Endothelial cell of umbilical vein (primary cell): Measurements from ENCODE around the gene PEX7. TPM values are rescaled to one million over a fixed set of nuclear protein-coding genes. Genes with fewer than 3 reads are reported as not detected.

Experiments
- BruUV-seq: library from RNA; stranded (reverse); fragments of 400-500 nt; replicated peaks from 2 replicates; lab custom pipeline; 2021; lab: Mats Ljungman, UMichigan
- CTCF ChIA-PET: fragments of 300-600, 350-600 bp; sonication (Branson Sonifier 250); formaldehyde crosslinking; loops from one replicate; lab custom pipeline; 2021; ENCODE audit warnings: antibody characterized with exemption, inconsistent platforms; lab: Charles Lee
- POLR2A ChIA-PET: fragments of 300-600, 350-600 bp; sonication (Branson Sonifier 250); formaldehyde crosslinking; loops from one replicate; lab custom pipeline; 2021; ENCODE audit warnings: antibody characterized with exemption, inconsistent platforms; lab: Charles Lee
- DNase-seq: peaks from one replicate; pipeline ENCODE4 v3.0.0-alpha.2; 2011; ENCODE audit warnings: low read depth, low spot score
- FAIRE-seq: peaks from 2 replicates; lab custom pipeline; 2011; peaks lifted over from hg19 to GRCh38; lab: Jason Lieb, UNC
- H2AFZ ChIP-seq: 2 replicates; pipeline ENCODE4 v1.6.0; 2012; ENCODE audit warnings: low read depth, low read length, control low read depth, inconsistent platforms
- H3K27ac ChIP-seq: 2 replicates; pipeline ENCODE4 v1.5.1; 2011; ENCODE audit warnings: low read depth, mild to moderate bottlenecking, control low read depth, low read length, moderate library complexity; ENCODE audit not compliant: insufficient read depth
- H3K27me3 ChIP-seq, 2 experiments: 2 replicates each; pipeline versions ENCODE4 v1.6.0 to v1.6.1; 2011; ENCODE audit warnings: low read length in 2 of 2, mixed read lengths in 1 of 2; ENCODE audit not compliant: control insufficient read depth in 2 of 2, insufficient read depth in 2 of 2
- H3K36me3 ChIP-seq, 2 experiments: 2 replicates in 1 of 2; 3 replicates in 1 of 2; pipeline ENCODE4 v1.5.1; 2011; ENCODE audit warnings: low read length in 2 of 2, mild to moderate bottlenecking in 1 of 2, moderate library complexity in 1 of 2; ENCODE audit not compliant: control insufficient read depth in 2 of 2, insufficient read depth in 2 of 2; ENCODE audit errors: extremely low read depth in 1 of 2
- H3K4me1 ChIP-seq: 3 replicates; pipeline ENCODE4 v1.5.1; 2011; ENCODE audit warnings: mild to moderate bottlenecking, low read length; ENCODE audit not compliant: control insufficient read depth, insufficient read depth; ENCODE audit errors: extremely low read depth
- H3K4me2 ChIP-seq: 2 replicates; pipeline ENCODE4 v1.6.1; 2011; ENCODE audit warnings: low read length, control low read depth, mixed read lengths; ENCODE audit not compliant: insufficient read depth
- H3K4me3 ChIP-seq, 3 experiments: fragments of 200-600 bp in 1 of 3; sonication (generic), shearing (Covaris generic) in 1 of 3; replicated peaks in 1 of 3; 2 replicates each; pipeline ENCODE4 v1.5.1; 2011 to 2016; ENCODE audit warnings: control low read depth in 3 of 3, low read length in 3 of 3, mild to moderate bottlenecking in 2 of 3, inconsistent platforms in 1 of 3, low read depth in 1 of 3, moderate library complexity in 1 of 3; ENCODE audit not compliant: insufficient read depth in 1 of 3
- H3K79me2 ChIP-seq: 2 replicates; pipeline ENCODE4 v1.6.0; 2012; ENCODE audit warnings: low read length, inconsistent platforms; ENCODE audit not compliant: control insufficient read depth, insufficient read depth
- H3K9ac ChIP-seq: replicated peaks from 2 replicates; pipeline ENCODE3; 2011; ENCODE audit warnings: low read length, control low read depth; ENCODE audit not compliant: insufficient read depth; ENCODE audit errors: extremely low read depth
- H3K9me1 ChIP-seq: replicated peaks from 3 replicates; pipeline ENCODE4 v1.6.0; 2011; ENCODE audit warnings: mild to moderate bottlenecking, low read length; ENCODE audit not compliant: control insufficient read depth, insufficient read depth; ENCODE audit errors: extremely low read depth
- H3K9me3 ChIP-seq: replicated peaks from 2 replicates; pipeline ENCODE4 v1.5.1; 2012; ENCODE audit warnings: low read length, inconsistent platforms; ENCODE audit not compliant: control insufficient read depth, insufficient read depth
- H4K20me1 ChIP-seq: replicated peaks from 2 replicates; pipeline ENCODE3; 2011; ENCODE audit warnings: mild to moderate bottlenecking, low read length; ENCODE audit not compliant: control insufficient read depth, insufficient read depth; ENCODE audit errors: extremely low read depth
- FOS ChIP-seq: IDR thresholded peaks from 2 replicates; pipeline ENCODE4 v1.6.1; 2011; ENCODE audit warnings: mild to moderate bottlenecking, low read length, moderate library complexity, borderline replicate concordance; ENCODE audit not compliant: insufficient read depth
- GATA2 ChIP-seq: IDR thresholded peaks from 2 replicates; pipeline ENCODE4 v1.7.0; 2011; ENCODE audit warnings: low read depth, mild to moderate bottlenecking, moderate library complexity, mixed read lengths, low read length; ENCODE audit not compliant: insufficient read length, insufficient read depth
- JUN ChIP-seq: IDR thresholded peaks from 2 replicates; pipeline ENCODE4 v1.6.1; 2011; ENCODE audit warnings: borderline replicate concordance, low read depth; ENCODE audit not compliant: insufficient read length, insufficient read depth
- MYC ChIP-seq: IDR thresholded peaks from one replicate; pipeline ENCODE4 v1.6.1; 2011; ENCODE audit warnings: mild to moderate bottlenecking, low read depth, low read length
- POLR2A ChIP-seq: IDR thresholded peaks from 2 replicates; pipeline ENCODE4 v1.6.1; 2012; ENCODE audit warnings: low read depth, mild to moderate bottlenecking, control low read depth, low read length
- POLR2AphosphoS5 ChIP-seq: IDR thresholded peaks from 2 replicates; pipeline ENCODE4 v1.6.1; 2012; ENCODE audit warnings: low read depth, mild to moderate bottlenecking, control low read depth, low read length, moderate library complexity; ENCODE audit not compliant: insufficient read depth
- dilution Hi-C: fragments of 300-500 bp; cut with MboI; formaldehyde crosslinking; loops from one replicate; pipeline ENCODE4 v1.15.0; 2019; ENCODE audit warnings: low sequenced_read_pairs; ENCODE audit not compliant: extremely low pct_ligation_motif_present
- intact Hi-C: fragments of 100-400 bp; cut with micrococcal nuclease; formaldehyde crosslinking; loops from one replicate; pipeline ENCODE4 v1.10.0; 2022
- polyA plus RNA-seq, 4 experiments: library from polyadenylated mRNA; depleted of rRNA in 3 of 4; stranded (reverse) in 3 of 4; unstranded in 1 of 4; fragments of >200 nt; gene quantifications; 2 replicates each; pipeline versions ENCODE4 v1.2.1 to v1.2.3, GENCODE V29; 2011 to 2012; ENCODE audit warnings: missing spikeins in 1 of 4
- total RNA-seq: library from RNA; stranded (reverse); gene quantifications from 2 replicates; pipeline ENCODE4 v1.2.3, GENCODE V29; 2021
- TF ChIP-seq, protein P1 (sequence below): IDR thresholded peaks from 2 replicates; pipeline ENCODE4 v1.6.1; 2011; ENCODE audit not compliant: insufficient read depth, insufficient read length

Gene PEX7
- total and polyA plus RNA-seq, 2 donors (not counting 3 experiments of a cell fraction or from before 2014, with no cell fraction given), result 3.7 to 5.7 TPM

DNA sequence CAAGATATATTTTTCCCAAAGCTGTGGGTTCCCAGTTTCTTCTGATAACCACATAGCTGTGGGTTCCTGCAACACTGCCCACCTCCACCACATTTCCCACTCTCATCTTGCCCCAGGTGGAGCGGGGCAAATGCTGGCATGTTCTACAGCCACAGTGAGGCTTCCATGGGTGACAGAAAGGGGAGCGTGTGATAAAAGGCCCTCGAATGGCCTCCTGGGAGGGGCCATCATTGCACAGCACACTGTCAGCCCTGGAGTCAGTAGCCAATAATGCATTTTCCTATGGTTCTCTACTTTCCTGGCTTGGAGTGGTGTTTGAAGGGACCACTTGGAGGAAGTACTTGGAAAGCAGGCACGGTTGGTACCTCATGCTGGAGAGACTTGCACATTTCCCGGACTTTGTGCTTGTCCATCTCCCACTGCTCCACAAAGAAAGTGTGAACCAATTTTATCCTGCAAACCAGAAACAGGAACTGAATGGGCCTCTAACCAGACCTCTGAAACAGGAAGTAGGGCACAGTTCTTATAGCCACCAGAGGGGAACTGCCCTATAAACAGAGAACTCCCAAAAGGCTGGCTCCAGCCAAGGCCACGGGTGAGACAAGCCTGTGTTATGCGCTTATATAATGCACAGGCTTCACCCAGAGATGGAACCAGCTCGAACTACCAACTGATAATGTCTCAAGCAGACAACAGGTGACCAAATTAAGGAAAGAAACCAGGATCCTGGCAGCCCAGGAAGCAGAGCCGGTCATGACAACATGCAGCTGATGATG is 38.7 kb upstream of the PEX7 start:
- ChIA-PET CTCF (interaction anchor here (1.1 kb wide), 1 partner anchor 9 kb away, joined by 7 read pairs; the partner anchor contains the start of gene MAP3K5), POLR2A (no interaction called here)
- intact Hi-C loops, result loop anchor here (5.0 to 10.0 kb wide), 2 partner anchors 46 to 1289 kb away; partner anchors contain the start of gene AHI1
- no peak for FAIRE-seq
- H3K27ac ChIP-seq, result no peak overlapping the region
- no peak overlapping the region for H3K9ac ChIP-seq
- no peak for DNase-seq
- H3K36me3 ChIP-seq, result no peaks in the 10 kb centered on the region
- no TSS peak for BruUV-seq
- dilution Hi-C loops, result no loop called here
- no peak overlapping the region for H3K4me3 ChIP-seq
- TF ChIP-seq POLR2AphosphoS5, result no peak
- TF ChIP-seq GATA2, result no peak
- no peak for TF ChIP-seq POLR2A
- no peak for TF ChIP-seq FOS
- no peak for TF ChIP-seq JUN
- TF ChIP-seq, protein P1, sequence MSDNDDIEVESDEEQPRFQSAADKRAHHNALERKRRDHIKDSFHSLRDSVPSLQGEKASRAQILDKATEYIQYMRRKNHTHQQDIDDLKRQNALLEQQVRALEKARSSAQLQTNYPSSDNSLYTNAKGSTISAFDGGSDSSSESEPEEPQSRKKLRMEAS, result no peak
- no peak for TF ChIP-seq MYC
- H3K79me2 ChIP-seq, result peaks cover 27% of the 10 kb centered on the region
- no peaks in the 10 kb centered on the region for H4K20me1 ChIP-seq
- no peak overlapping the region for H2AFZ ChIP-seq
- no peaks in the 10 kb centered on the region for H3K9me3 ChIP-seq
- H3K9me1 ChIP-seq, result no peaks in the 10 kb centered on the region
- peaks cover 45% of the 10 kb centered on the region for H3K4me1 ChIP-seq
- no peaks in the 10 kb centered on the region for H3K27me3 ChIP-seq
- H3K4me2 ChIP-seq, result no peak overlapping the region
